OCI-LY1 (cell line): ENCODE data around the gene GPX5.

Experiments used
- H2AFZ ChIP-seq: fragments of 200-600 bp; sonication (generic), shearing (Covaris generic); 2 replicates; pipeline ENCODE4 v1.6.0; 2014; ENCODE audit warnings: antibody characterized with exemption, mild to moderate bottlenecking, low read length
- H3F3A ChIP-seq: fragments of 200-600 bp; sonication (generic), shearing (Covaris generic); 2 replicates; pipeline ENCODE4 v1.6.0; 2014; ENCODE audit warnings: mild to moderate bottlenecking, antibody characterized with exemption, low read length, moderate library complexity; ENCODE audit not compliant: insufficient read depth
- H3K27ac ChIP-seq: fragments of 200-600 bp; sonication (generic); 2 replicates; pipeline ENCODE4 v1.5.1; 2014; ENCODE audit warnings: low read length, mixed run types, mild to moderate bottlenecking, low read depth; ENCODE audit not compliant: poor library complexity, severe bottlenecking
- H3K27me3 ChIP-seq: fragments of 200-600 bp; sonication (generic); 2 replicates; pipeline ENCODE4 v1.6.0; 2014; ENCODE audit warnings: antibody characterized with exemption, mild to moderate bottlenecking, low read length, moderate library complexity; ENCODE audit not compliant: insufficient read depth
- H3K36me3 ChIP-seq: fragments of 200-600 bp; sonication (generic); 2 replicates; pipeline ENCODE4 v1.6.1; 2014; ENCODE audit warnings: mild to moderate bottlenecking, antibody characterized with exemption, low read length, moderate library complexity, mixed read lengths; ENCODE audit not compliant: insufficient read depth
- H3K4me1 ChIP-seq: fragments of 200-600 bp; sonication (generic); 2 replicates; pipeline ENCODE4 v1.5.1; 2014; ENCODE audit warnings: mild to moderate bottlenecking, low read length, moderate library complexity; ENCODE audit not compliant: insufficient read depth, severe bottlenecking
- H3K4me2 ChIP-seq: fragments of 200-600 bp; sonication (generic), shearing (Covaris generic); 2 replicates; pipeline ENCODE4 v1.6.1; 2014; ENCODE audit warnings: low read length
- H3K4me3 ChIP-seq: fragments of 200-600 bp; sonication (generic); 2 replicates; pipeline ENCODE4 v1.5.1; 2014; ENCODE audit warnings: low read length, low read depth, mild to moderate bottlenecking, mixed read lengths; ENCODE audit not compliant: poor library complexity, severe bottlenecking
- H3K79me2 ChIP-seq: fragments of 200-600 bp; shearing (Covaris generic); 2 replicates; pipeline ENCODE4 v1.6.1; 2016; ENCODE audit warnings: mixed run types, low read length, mixed read lengths; ENCODE audit not compliant: insufficient read depth
- H3K9ac ChIP-seq: fragments of 200-600 bp; sonication (generic), shearing (Covaris generic); 2 replicates; pipeline ENCODE4 v1.6.1; 2014; ENCODE audit warnings: mild to moderate bottlenecking, low read length, mixed read lengths
- H3K9me2 ChIP-seq: fragments of 200-600 bp; sonication (generic), shearing (Covaris generic); 2 replicates; pipeline ENCODE4 v1.6.1; 2014; ENCODE audit warnings: low read depth, mild to moderate bottlenecking, low read length, mixed read lengths
- H3K9me3 ChIP-seq: fragments of 200-600 bp; shearing (Covaris generic); 2 replicates; pipeline ENCODE4 v1.6.1; 2014; ENCODE audit warnings: low read length, mixed read lengths
- H4K20me1 ChIP-seq: fragments of 200-600 bp; sonication (generic), shearing (Covaris generic); 2 replicates; pipeline ENCODE4 v1.6.0; 2016; ENCODE audit warnings: mild to moderate bottlenecking, low read length; ENCODE audit not compliant: insufficient read depth
- EZH2 ChIP-seq: fragments of 200-600 bp; sonication (generic), shearing (Covaris generic); IDR thresholded peaks from 2 replicates; pipeline ENCODE4 v1.8.0; 2017; ENCODE audit warnings: borderline replicate concordance, mixed run types, mild to moderate bottlenecking, antibody characterized with exemption, low read length, moderate library complexity, mixed read lengths

GPX5 gene

GRCh38 chr6:28583463-28583862, 57.8 kb downstream of the GPX5 start:
- H3K27me3 ChIP-seq, result no peaks in the 10 kb centered on the region
- H3K9me2 ChIP-seq, result no peaks in the 10 kb centered on the region
- no peak overlapping the region for H3K4me2 ChIP-seq
- no peaks in the 10 kb centered on the region for H4K20me1 ChIP-seq
- no peak for TF ChIP-seq EZH2
- H2AFZ ChIP-seq, result no peak overlapping the region
- H3K36me3 ChIP-seq, result no peaks in the 10 kb centered on the region
- H3K27ac ChIP-seq, result no peak overlapping the region
- H3F3A ChIP-seq, result no peaks in the 10 kb centered on the region
- no peaks in the 10 kb centered on the region for H3K9me3 ChIP-seq
- no peak overlapping the region for H3K9ac ChIP-seq
- H3K4me3 ChIP-seq, result no peak overlapping the region
- H3K4me1 ChIP-seq, result no peaks in the 10 kb centered on the region
- H3K79me2 ChIP-seq, result no peaks in the 10 kb centered on the region
